ENCODE measurements around the gene TMEM176B. TPM values are rescaled to one million over a fixed set of nuclear protein-coding genes. Genes with fewer than 3 reads are reported as not detected.

The TMEM176B gene
- total and polyA plus RNA-seq, 2 donors (not counting 1 experiment from before 2014, with no cell fraction given): 0.25 to 1.4 TPM

GRCh38 chr7:150801946-150802771 lies 2.0 kb upstream of the TMEM176B start:
- TF ChIP-seq, protein P1, sequence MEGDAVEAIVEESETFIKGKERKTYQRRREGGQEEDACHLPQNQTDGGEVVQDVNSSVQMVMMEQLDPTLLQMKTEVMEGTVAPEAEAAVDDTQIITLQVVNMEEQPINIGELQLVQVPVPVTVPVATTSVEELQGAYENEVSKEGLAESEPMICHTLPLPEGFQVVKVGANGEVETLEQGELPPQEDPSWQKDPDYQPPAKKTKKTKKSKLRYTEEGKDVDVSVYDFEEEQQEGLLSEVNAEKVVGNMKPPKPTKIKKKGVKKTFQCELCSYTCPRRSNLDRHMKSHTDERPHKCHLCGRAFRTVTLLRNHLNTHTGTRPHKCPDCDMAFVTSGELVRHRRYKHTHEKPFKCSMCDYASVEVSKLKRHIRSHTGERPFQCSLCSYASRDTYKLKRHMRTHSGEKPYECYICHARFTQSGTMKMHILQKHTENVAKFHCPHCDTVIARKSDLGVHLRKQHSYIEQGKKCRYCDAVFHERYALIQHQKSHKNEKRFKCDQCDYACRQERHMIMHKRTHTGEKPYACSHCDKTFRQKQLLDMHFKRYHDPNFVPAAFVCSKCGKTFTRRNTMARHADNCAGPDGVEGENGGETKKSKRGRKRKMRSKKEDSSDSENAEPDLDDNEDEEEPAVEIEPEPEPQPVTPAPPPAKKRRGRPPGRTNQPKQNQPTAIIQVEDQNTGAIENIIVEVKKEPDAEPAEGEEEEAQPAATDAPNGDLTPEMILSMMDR (IDR thresholded peaks at IDR 0.05): no peak
- TF ChIP-seq EZH2 (IDR thresholded peaks at IDR 0.05; ENCODE audit: borderline replicate concordance, insufficient read depth, low read depth, low read length, poor library complexity, severe bottlenecking): no peak
- WGBS (ENCODE audit: insufficient coverage): 95% methylated on average over 9 of the region's 12 CpGs
- peak overlapping the region; percentile 37 for H3K4me3 Mint-ChIP-seq
- no peak overlapping the region for H3K27ac Mint-ChIP-seq
- ChIA-PET POLR2A (no interaction called here), CTCF (no interaction called here)
- H3K9ac ChIP-seq (ENCODE audit: low read length): no peak overlapping the region
- no peaks in the 10 kb centered on the region for H4K20me1 ChIP-seq (ENCODE audit: control insufficient read depth, insufficient read depth, low read length, poor library complexity, severe bottlenecking)
- DNase-seq (no peak), ATAC-seq (ENCODE audit: low read depth) (no peak)
- peaks cover 4 to 18% of the 10 kb centered on the region in 2 donors for H3K4me1 ChIP-seq (ENCODE audit: control insufficient read depth in 2 of 2, insufficient read depth in 2 of 2, low read length in 2 of 2)
- H3K27me3 Mint-ChIP-seq: peaks cover 49% of the 10 kb centered on the region
- H3K4me1 Mint-ChIP-seq: peaks cover 10% of the 10 kb centered on the region
- H3K79me2 ChIP-seq (ENCODE audit: control insufficient read depth, insufficient read depth, low read length): no peaks in the 10 kb centered on the region
- no peak overlapping the region for H3K4me3 ChIP-seq (ENCODE audit: control extremely low read depth in 1 of 5, extremely low read depth in 1 of 5, insufficient read depth in 1 of 5, low read depth in 2 of 5, low read length in 4 of 5)
- no peak overlapping the region for H3K27ac ChIP-seq (ENCODE audit: low read length in 2 of 2)
- no peak overlapping the region for H2AFZ ChIP-seq (ENCODE audit: insufficient read depth, low read depth, low read length, poor library complexity, severe bottlenecking)
- no peaks in the 10 kb centered on the region for H3K36me3 ChIP-seq (replicated peaks in 1 of 2; ENCODE audit: control extremely low read depth in 1 of 2, control insufficient read depth in 1 of 2, extremely low read depth in 1 of 2, insufficient read depth in 2 of 2, low read length in 1 of 2)
- H3K27me3 ChIP-seq (replicated peaks in 1 of 4; ENCODE audit: control extremely low read depth in 1 of 4, control insufficient read depth in 3 of 4, insufficient read depth in 4 of 4, low read length in 3 of 4): peaks cover 0 to 63% (median 20%) of the 10 kb centered on the region in 4 experiments
- intact Hi-C loops (cut with micrococcal nuclease): no loop called here
- H3K9me3 Mint-ChIP-seq (ENCODE audit: insufficient read depth): peaks cover 4% of the 10 kb centered on the region
- no peak overlapping the region for H3K4me2 ChIP-seq (replicated peaks; ENCODE audit: low read depth, low read length, poor library complexity, severe bottlenecking)
- peaks cover 0 to 31% (median 15%) of the 10 kb centered on the region in 3 donors for H3K9me3 ChIP-seq (ENCODE audit: control extremely low read depth in 1 of 3, control insufficient read depth in 2 of 3, insufficient read depth in 1 of 3, low read length in 2 of 3)

Measured in B cell (primary cell).